Vagina (tissue), 2 donors: ENCODE measurements around the gene CSNK2A2.

ENCODE experiments used
- CTCF ChIP-seq, 3 experiments: fragments of 450-650 bp in 2 of 3; fragments of 200-600 bp in 1 of 3; sonication (generic) in 1 of 3; IDR thresholded peaks; one replicate each; pipeline ENCODE4 v1.5.1; 2017 to 2019; ENCODE audit warnings: antibody characterized with exemption in 3 of 3, mild to moderate bottlenecking in 2 of 3, moderate library complexity in 2 of 3
- POLR2AphosphoS5 ChIP-seq, 2 donors: sonication (generic); formaldehyde crosslinking; IDR thresholded peaks; one replicate each; pipeline ENCODE4 v1.9.0; 2017; ENCODE audit warnings: antibody characterized with exemption in 2 of 2, mild to moderate bottlenecking in 2 of 2, low read depth in 1 of 2; ENCODE audit not compliant: insufficient read depth in 1 of 2

- no peak for TF ChIP-seq POLR2AphosphoS5 (IDR thresholded peaks at IDR 0.05; ENCODE audit: insufficient read depth in 1 of 2, low read depth in 1 of 2)
- no peak for TF ChIP-seq CTCF (IDR thresholded peaks at IDR 0.05)
Observed at GRCh38 chr16:58125781-58126335, 72.0 kb downstream of the CSNK2A2 start.
